Measurements from ENCODE around the gene ING5. TPM values are rescaled to one million over a fixed set of nuclear protein-coding genes. Genes with fewer than 3 reads are reported as not detected.

Gene ING5
- total RNA-seq, 4 donors from 2014 or later, result 37.4 to 94.3 (median 56.3) TPM

DNA sequence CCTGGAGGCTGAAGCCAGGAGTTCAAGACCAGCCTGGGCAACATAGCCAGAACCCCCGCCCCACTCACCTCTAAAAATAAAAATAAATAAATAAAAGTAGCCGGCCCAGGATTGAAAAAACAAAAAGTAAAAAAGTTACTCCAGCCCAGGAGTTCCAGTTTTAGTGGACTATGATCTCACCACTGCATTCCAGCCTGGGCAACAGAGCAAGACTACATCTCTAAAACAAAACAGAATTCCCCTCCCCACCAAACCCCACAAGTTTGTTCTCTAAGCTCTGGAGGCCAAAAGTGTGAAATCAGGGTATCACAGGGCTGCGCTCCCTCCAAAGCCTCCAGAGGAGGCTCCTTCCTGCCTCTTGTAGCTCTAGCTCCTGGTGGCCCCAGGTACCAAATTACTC, 34.3 kb downstream of the ING5 start:
- WGBS, 2 donors (ENCODE audit: low coverage in 1 of 2), result 75 to 83% methylated on average over 1 to 3 of the region's 3 CpGs
- no peaks in the 10 kb centered on the region for H3K27me3 ChIP-seq
- in situ Hi-C loops (cut with MboI; ENCODE audit: low pct_ligation_motif_present in 1 of 4, low pct_unique_long_range_greater_than_20kb in 1 of 4, low sequenced_read_pairs in 3 of 4), result no loop called here
- peaks cover 3 to 15% (median 13%) of the 10 kb centered on the region in 4 donors for H3K4me1 ChIP-seq
- TF ChIP-seq CTCF (IDR thresholded peaks at IDR 0.05) (no peak), POLR2AphosphoS5 (IDR thresholded peaks at IDR 0.05) (no peak), EP300 (IDR thresholded peaks at IDR 0.05; ENCODE audit: low read depth) (no peak), POLR2A (IDR thresholded peaks at IDR 0.05) (no peak)
- peak overlapping the region in 3 of 4 donors; percentile 94 to 97 (median 95) for H3K27ac ChIP-seq
- H3K4me3 ChIP-seq, result peak overlapping the region in 2 of 4 donors; percentile 77 to 91
- intact Hi-C loops (cut with DNase I; ENCODE audit: low total_unique reads), result no loop called here
- H3K36me3 ChIP-seq, result no peaks in the 10 kb centered on the region
- H3K9me3 ChIP-seq, result no peaks in the 10 kb centered on the region
- no peak for DNase-seq

DNA sequence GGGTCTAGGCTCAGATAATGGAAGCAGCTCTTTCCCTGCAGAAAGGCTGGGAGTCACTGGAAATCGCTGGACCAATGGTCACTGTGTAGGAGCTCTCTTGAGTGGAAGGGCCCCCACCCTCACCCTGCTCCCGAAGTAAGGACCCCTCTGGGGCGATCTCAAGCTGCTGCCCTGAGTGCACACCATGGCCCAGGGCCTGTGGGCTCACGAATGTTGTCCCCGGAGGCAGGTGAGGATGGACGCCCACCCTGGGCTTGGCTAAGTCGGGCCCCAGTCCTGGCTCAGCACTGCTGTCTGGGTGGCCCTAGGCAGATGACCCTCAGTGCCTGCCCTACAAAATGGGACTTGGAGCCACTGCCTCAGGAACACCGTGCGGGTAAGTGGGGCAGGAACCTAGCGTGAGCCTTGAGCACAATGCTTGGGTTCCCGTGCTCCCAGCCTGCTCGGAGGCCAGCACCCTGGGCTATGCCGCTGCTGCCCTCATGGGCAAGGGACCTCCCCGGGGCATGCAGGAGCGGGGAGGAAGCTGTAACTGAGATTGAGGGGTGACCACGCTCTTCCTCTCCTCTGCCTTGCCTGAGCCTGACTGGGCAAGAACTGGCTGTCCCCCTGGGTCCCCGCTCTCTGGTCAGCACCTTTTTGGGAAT, 36.3 kb downstream of the ING5 start:
- no peaks in the 10 kb centered on the region for H3K9me3 ChIP-seq
- in situ Hi-C loops (cut with MboI; ENCODE audit: low pct_ligation_motif_present in 1 of 4, low pct_unique_long_range_greater_than_20kb in 1 of 4, low sequenced_read_pairs in 3 of 4), result no loop called here
- H3K27ac ChIP-seq, result no peak overlapping the region
- TF ChIP-seq POLR2A (IDR thresholded peaks at IDR 0.05) (no peak), CTCF (IDR thresholded peaks at IDR 0.05) (no peak), EP300 (IDR thresholded peaks at IDR 0.05; ENCODE audit: low read depth) (no peak), POLR2AphosphoS5 (IDR thresholded peaks at IDR 0.05) (no peak)
- intact Hi-C loops (cut with DNase I; ENCODE audit: low total_unique reads), result no loop called here
- DNase-seq, result no peak
- 91% methylated on average over 17 of the region's 17 CpGs; no CpG with 5 or more reads in 1 of the 2 donors for WGBS, 2 donors (ENCODE audit: low coverage in 1 of 2)
- H3K4me3 ChIP-seq, result no peak overlapping the region
- H3K36me3 ChIP-seq, result no peaks in the 10 kb centered on the region
- H3K27me3 ChIP-seq, result no peaks in the 10 kb centered on the region
- H3K4me1 ChIP-seq, result peaks cover 3 to 15% (median 13%) of the 10 kb centered on the region in 4 donors

DNA sequence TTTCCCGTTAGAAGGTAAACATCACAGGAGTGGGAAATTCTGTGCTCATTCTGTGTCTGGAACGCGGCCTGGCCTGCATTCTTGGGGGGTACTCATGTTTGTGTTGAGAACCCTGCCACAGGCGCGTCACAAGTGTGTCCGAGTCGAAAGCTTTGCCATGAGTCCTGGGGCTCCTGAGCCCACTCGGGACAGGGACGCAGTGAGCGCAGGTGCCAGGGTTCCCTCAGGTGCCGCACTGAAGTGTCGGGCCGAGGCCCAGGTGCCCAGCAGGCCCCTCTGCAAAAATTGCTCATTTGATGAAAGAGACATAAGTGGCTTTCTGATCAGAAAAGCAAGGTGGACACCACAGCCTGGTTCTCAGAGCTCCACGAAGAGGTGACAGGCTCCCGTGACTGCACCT, 37.3 kb downstream of the ING5 start:
- no peaks in the 10 kb centered on the region for H3K9me3 ChIP-seq
- no peaks in the 10 kb centered on the region for H3K27me3 ChIP-seq
- in situ Hi-C loops (cut with MboI; ENCODE audit: low pct_ligation_motif_present in 1 of 4, low pct_unique_long_range_greater_than_20kb in 1 of 4, low sequenced_read_pairs in 3 of 4) (no loop called here), intact Hi-C loops (cut with DNase I; ENCODE audit: low total_unique reads) (no loop called here)
- WGBS, 2 donors (ENCODE audit: low coverage in 1 of 2), result 60 to 92% methylated on average over 1 to 15 of the region's 15 CpGs
- peaks cover 0 to 6% (median 0%) of the 10 kb centered on the region in 4 donors for H3K36me3 ChIP-seq
- no peak overlapping the region for H3K4me3 ChIP-seq
- no peak for DNase-seq
- TF ChIP-seq POLR2A (IDR thresholded peaks at IDR 0.05), result no peak
- TF ChIP-seq CTCF (IDR thresholded peaks at IDR 0.05), result no peak
- no peak for TF ChIP-seq POLR2AphosphoS5 (IDR thresholded peaks at IDR 0.05)
- no peak for TF ChIP-seq EP300 (IDR thresholded peaks at IDR 0.05; ENCODE audit: low read depth)
- H3K4me1 ChIP-seq, result peaks cover 0 to 10% (median 8%) of the 10 kb centered on the region in 4 donors
- no peak overlapping the region for H3K27ac ChIP-seq

GRCh38 chr2:241739651-241740050, 37.8 kb downstream of the ING5 start:
- Histone ChIP-seq H3K27ac (no peak overlapping the region), H3K9me3 (no peaks in the 10 kb centered on the region), H3K4me1 (peaks cover 0 to 10% (median 7%) of the 10 kb centered on the region in 4 donors), H3K4me3 (no peak overlapping the region), H3K27me3 (no peaks in the 10 kb centered on the region), H3K36me3 (peaks cover 0 to 7% (median under 1%) of the 10 kb centered on the region in 4 donors)
- DNase-seq, result no peak
- in situ Hi-C loops (cut with MboI; ENCODE audit: low pct_ligation_motif_present in 1 of 4, low pct_unique_long_range_greater_than_20kb in 1 of 4, low sequenced_read_pairs in 3 of 4), result no loop called here
- intact Hi-C loops (cut with DNase I; ENCODE audit: low total_unique reads), result no loop called here
- WGBS, 2 donors (ENCODE audit: low coverage in 1 of 2), result 80 to 89% methylated on average over 5 to 12 of the region's 12 CpGs
- TF ChIP-seq POLR2A (IDR thresholded peaks at IDR 0.05), result no peak
- TF ChIP-seq CTCF (IDR thresholded peaks at IDR 0.05), result no peak
- no peak for TF ChIP-seq EP300 (IDR thresholded peaks at IDR 0.05; ENCODE audit: low read depth)
- TF ChIP-seq POLR2AphosphoS5 (IDR thresholded peaks at IDR 0.05), result no peak

All from transverse colon (tissue), 4 donors.